Astrocyte (in vitro differentiated cells and primary cell): ENCODE results near the gene UQCC2.

ENCODE experiments used
- CTCF ChIP-seq: IDR thresholded peaks from 2 replicates; pipeline ENCODE4 v1.5.1; 2011; ENCODE audit warnings: low read depth, mild to moderate bottlenecking, inconsistent platforms, low read length, moderate library complexity; ENCODE audit not compliant: insufficient read depth
- EZH2 ChIP-seq: IDR thresholded peaks from 2 replicates; pipeline ENCODE4 v1.6.1; 2012; ENCODE audit warnings: mild to moderate bottlenecking, low read length, inconsistent platforms; ENCODE audit not compliant: insufficient read depth

- TF ChIP-seq CTCF (no peak), EZH2 (no peak)
Measured at GRCh38 chr6:33697845-33698244, 13.7 kb downstream of the UQCC2 start.
